ENCODE data around the gene A1BG. TPM values are rescaled to one million over a fixed set of nuclear protein-coding genes. Genes with fewer than 3 reads are reported as not detected.

Gene A1BG
- total RNA-seq, result 4.3 TPM

GRCh38 chr19:58352760-58353671 lies at the start of gene A1BG:
Gene A1BG, minus strand, starts transcription at chr19:58353492. Its CDS starts 55 bp downstream, at chr19:58353437.

DNA sequence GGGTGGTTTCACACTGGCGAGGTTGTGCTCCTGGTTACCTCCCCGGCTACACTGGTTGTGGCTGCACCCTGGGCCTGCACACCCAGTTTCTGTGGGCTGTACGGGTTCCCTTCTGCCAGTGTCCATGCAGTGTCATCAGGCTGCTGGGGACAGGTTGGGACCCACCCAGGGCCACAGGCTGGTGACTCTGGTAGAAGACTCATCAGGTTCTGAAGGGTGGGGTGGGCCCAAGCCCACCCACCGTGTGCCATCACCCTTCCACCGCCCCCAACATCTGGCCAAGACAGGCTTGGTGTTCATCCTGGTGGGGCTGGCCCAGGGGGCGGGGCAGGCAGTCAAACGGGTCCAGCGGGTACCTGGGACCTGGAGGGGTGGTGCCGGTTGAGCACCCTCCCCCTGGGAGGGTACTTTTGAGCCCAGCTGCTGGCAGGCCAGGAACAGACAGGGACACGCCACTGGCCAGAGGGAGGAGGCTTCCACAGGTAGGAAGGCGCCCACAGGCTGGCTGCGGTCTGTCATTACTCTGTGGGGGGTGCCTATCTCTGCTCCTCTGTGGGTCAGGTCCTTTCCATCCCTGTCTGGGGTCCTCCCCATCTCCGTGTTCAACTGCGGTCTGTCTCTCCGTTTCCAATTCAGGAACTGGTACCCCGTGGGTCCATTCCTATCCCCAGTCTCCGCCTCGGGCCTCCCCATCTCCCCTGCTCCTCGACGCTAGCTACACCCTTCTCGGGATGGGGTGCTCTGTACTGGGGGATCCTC lies 42.1 kb upstream of the A1BG start, which contains the start of gene RNF225:
Gene RNF225 (plus strand): TSS at position 437 of the 759 bp plus-strand sequence. CDS start 434 bp downstream, outside the sequence.

GRCh38 chr19:58386576-58387337 lies 33.5 kb upstream of the A1BG start, which contains the start of gene RPS5:
Gene RPS5, plus strand, starts transcription at chr19:58387269. Its CDS starts 869 bp downstream, at chr19:58388138.

GRCh38 chr19:58380662-58381459 lies 27.6 kb upstream of the A1BG start, which contains the start of gene ZNF837:
Gene ZNF837, minus strand, starts transcription at chr19:58381030. Its CDS starts 11,698 bp downstream, at chr19:58369332.

GRCh38 chr19:58362272-58362994 lies 9.1 kb upstream of the A1BG start, which contains the start of gene ZNF497:
Gene ZNF497, minus strand, starts transcription at chr19:58362751. Its CDS starts 5,116 bp downstream, at chr19:58357635.

DNA sequence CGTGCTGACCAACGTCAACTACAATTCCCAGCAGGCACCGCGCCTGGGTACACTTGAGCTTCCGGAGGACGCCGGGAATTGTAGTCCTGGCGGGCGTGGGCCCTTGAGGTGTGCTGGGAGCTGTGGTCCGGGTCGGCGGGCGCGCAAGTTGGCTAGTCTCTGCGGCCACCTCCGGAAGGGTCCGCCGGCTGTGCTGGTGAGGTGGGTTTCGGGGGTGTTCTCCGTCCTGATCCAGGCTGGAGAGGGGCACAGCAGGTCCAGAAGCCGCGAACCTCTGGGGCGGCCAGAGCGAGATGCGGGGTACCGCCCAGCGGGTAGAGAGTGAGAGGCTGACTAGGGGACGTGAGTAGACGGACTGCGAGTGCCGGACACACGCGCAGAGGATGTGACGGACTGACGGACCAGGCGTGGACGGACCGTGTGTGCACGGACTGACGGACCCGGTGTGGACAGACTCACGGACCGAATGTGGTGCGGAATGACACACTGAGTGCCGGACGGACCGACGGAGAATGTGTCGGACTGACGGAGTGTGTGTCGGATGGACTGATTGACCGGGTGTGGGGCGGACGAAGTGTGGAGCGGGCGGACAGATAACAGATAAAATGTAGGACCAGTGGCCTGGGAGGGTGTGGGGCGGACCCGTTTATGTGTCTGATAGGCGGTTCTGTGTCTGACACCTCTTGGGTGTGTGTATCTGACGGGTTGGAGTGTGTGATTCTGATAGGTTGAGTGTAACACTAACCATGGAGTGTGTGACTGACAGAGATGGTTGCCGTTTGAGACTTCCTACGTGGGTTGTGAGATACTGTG lies 26.2 kb downstream of the A1BG start, which contains the start of gene ZSCAN22:
Gene ZSCAN22 (plus strand): TSS at position 81 of the 813 bp plus-strand sequence. CDS start 7,809 bp downstream, outside the sequence.

DNA sequence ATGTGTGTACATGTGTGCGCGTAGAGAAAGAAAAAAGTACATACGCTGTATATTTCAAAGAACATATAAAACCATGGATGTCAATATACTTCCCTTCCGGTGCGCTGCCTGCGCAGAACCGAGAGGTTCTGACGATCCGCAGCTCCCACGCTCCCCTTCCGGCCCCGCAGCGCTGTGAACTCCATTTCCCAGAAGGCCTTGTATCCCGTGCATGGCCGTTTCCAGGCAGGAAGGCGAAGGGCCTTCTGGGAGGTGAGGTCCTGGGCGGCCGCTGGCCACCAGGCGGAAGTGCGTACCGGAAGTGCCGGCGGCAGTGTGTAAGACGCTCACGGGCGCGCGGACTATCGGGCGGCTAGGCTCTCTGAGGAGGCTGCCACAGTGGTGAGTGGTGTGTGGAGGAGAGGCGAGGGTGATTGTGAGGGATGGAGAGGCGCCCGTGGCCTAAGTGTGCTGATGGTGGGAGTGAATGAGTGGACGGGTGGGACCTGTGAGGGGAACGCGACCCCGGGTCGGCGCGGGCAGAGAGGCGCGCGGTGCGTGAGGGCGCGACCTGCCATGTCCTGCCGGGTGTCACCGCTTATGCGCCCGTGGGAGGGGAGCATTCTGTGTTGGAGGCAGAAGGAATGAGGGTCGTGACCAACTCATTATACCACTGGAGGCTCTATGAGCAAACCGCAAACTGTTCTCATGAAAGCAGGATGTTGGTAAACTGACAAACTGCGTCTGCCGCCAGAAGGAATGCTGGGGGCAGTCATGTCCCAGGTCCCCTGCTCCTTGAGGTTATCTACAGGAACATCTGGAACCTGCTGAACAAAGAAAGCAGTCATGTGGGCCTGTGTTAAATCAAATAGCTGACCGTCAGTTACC lies 48.0 kb downstream of the A1BG start, which contains the start of gene ERVK3-1:
Gene ERVK3-1 (plus strand): TSS at position 313 of the 867 bp plus-strand sequence. CDS start 6,792 bp downstream, outside the sequence.

Small RNA genes lying within 50 kb of the gene (small RNA-seq; reads per million reads assigned to genes)
- gene MIR4754 (ENCODE audit: low replicate concordance) (not detected), gene MIR6806 (ENCODE audit: low replicate concordance) (0.09 reads per million), gene RNA5SP473 (ENCODE audit: low replicate concordance) (not detected)

Other genes starting within 250 kb of the A1BG start
- 24.6 TPM for gene ZNF329, start 202.7 kb downstream of the A1BG start, total RNA-seq
- 17.5 TPM for gene ZNF274, start 170.4 kb downstream of the A1BG start, total RNA-seq
- 57.1 TPM for gene ZNF544, start 124.6 kb downstream of the A1BG start, total RNA-seq
- 10.9 TPM for gene ZNF8, start 74.5 kb downstream of the A1BG start, total RNA-seq
- gene ERVK3-1, start 48.1 kb downstream of the A1BG start, total RNA-seq, result 38.0 TPM
- 2.7 TPM for gene ZSCAN22, start 26.5 kb downstream of the A1BG start, total RNA-seq
- 7.1 TPM for gene ZNF497, start 9.3 kb upstream of the A1BG start, total RNA-seq
- 4.7 TPM for gene ZNF837, start 27.5 kb upstream of the A1BG start, total RNA-seq
- 1,732 TPM for gene RPS5, start 33.8 kb upstream of the A1BG start, total RNA-seq
- not detected for gene RNF225, start 42.2 kb upstream of the A1BG start, total RNA-seq
- gene ZNF584, start 55.2 kb upstream of the A1BG start, total RNA-seq, result 27.2 TPM
- 11.8 TPM for gene ZNF132, start 86.7 kb upstream of the A1BG start, total RNA-seq
- 13.7 TPM for gene ZNF324B, start 98.1 kb upstream of the A1BG start, total RNA-seq
- 24.7 TPM for gene ZNF324, start 113.6 kb upstream of the A1BG start, total RNA-seq
- gene ZNF446, start 122.9 kb upstream of the A1BG start, total RNA-seq, result 18.7 TPM
- gene SLC27A5, start 158.5 kb upstream of the A1BG start, total RNA-seq, result 6.9 TPM
- 12.1 TPM for gene ZBTB45, start 166.3 kb upstream of the A1BG start, total RNA-seq
- 422 TPM for gene TRIM28, start 190.6 kb upstream of the A1BG start, total RNA-seq
- 77.3 TPM for gene CHMP2A, start 201.6 kb upstream of the A1BG start, total RNA-seq
- 64.5 TPM for gene UBE2M, start 205.1 kb upstream of the A1BG start, total RNA-seq
- gene MZF1, start 219.8 kb upstream of the A1BG start, total RNA-seq, result 37.2 TPM

Measured in metanephros (tissue), 2 donors.